HCT116 (cell line): ENCODE results near the gene MRPL49. TPM values are rescaled to one million over a fixed set of nuclear protein-coding genes. Genes with fewer than 3 reads are reported as not detected.

Experiments used
- ATAC-seq: fragments of 200-7000 bp; cut with Tn5 transposase; 2 replicates; pipeline ENCODE4 v1.9.1; 2020; ENCODE audit warnings: mild to moderate bottlenecking, moderate library complexity
- BruUV-seq: library from RNA; stranded (reverse); fragments of 400-500 nt; replicated peaks from 2 replicates; lab custom pipeline; 2021; lab: Mats Ljungman, UMichigan
- CTCF ChIA-PET: fragments of 300-600 bp; sonication (Branson Sonifier 250); formaldehyde crosslinking; loops from one replicate; lab custom pipeline; 2021; ENCODE audit warnings: antibody characterized with exemption; lab: Charles Lee
- POLR2A ChIA-PET: fragments of 300-600, 350-600 bp; sonication (Branson Sonifier 250); formaldehyde crosslinking; loops from one replicate; lab custom pipeline; 2021; ENCODE audit warnings: antibody characterized with exemption; lab: Charles Lee
- RAD21 ChIA-PET, 2 experiments: fragments of 300-600 bp; sonication (Branson Sonifier 250); formaldehyde crosslinking; loops; one replicate each; lab custom pipeline; 2023; ENCODE audit warnings: low total read pairs in 2 of 2; ENCODE audit not compliant: uncharacterized antibody in 2 of 2, unreplicated experiment in 2 of 2, low non-redundant PET in 1 of 2; lab: Charles Lee
- DNase-seq: peaks from one replicate; pipeline ENCODE4 v3.0.0-alpha.2; 2010; ENCODE audit warnings: low read depth, low spot score
- H2AFZ ChIP-seq: fragments of 200-600 bp; shearing (Covaris generic), sonication (generic); 2 replicates; pipeline ENCODE4 v1.6.1; 2017; ENCODE audit warnings: low read depth, mixed run types, mixed read lengths, antibody characterized with exemption, low read length; ENCODE audit not compliant: poor library complexity, severe bottlenecking
- H3K27ac ChIP-seq: 2 replicates; pipeline ENCODE4 v1.5.1; 2012; ENCODE audit warnings: low read depth, low read length
- H3K27me3 ChIP-seq: fragments of 200-600 bp; sonication (generic); 2 replicates; pipeline ENCODE4 v1.6.1; 2016; ENCODE audit warnings: mixed run types, low read length, mixed read lengths; ENCODE audit not compliant: insufficient read depth
- H3K36me3 ChIP-seq, 2 experiments: fragments of 200-500 bp in 1 of 2; fragments of 200-600 bp in 1 of 2; sonication (Bioruptor generic) in 1 of 2; sonication (generic) in 1 of 2; 2 replicates each; pipeline versions ENCODE4 v1.5.1 to v1.6.1; 2014 to 2016; ENCODE audit warnings: low read length in 2 of 2, inconsistent platforms in 1 of 2, mixed read lengths in 1 of 2, mixed run types in 1 of 2; ENCODE audit not compliant: insufficient read depth in 2 of 2, control insufficient read depth in 1 of 2
- H3K4me1 ChIP-seq, 2 experiments: fragments of 200-600 bp in 1 of 2; sonication (generic) in 1 of 2; 2 replicates each; pipeline versions ENCODE4 v1.5.1 to v1.6.1; 2012 to 2017; ENCODE audit warnings: low read length in 2 of 2, inconsistent platforms in 1 of 2, mild to moderate bottlenecking in 1 of 2, mixed read lengths in 1 of 2, mixed run types in 1 of 2, moderate library complexity in 1 of 2; ENCODE audit not compliant: insufficient read depth in 2 of 2, control insufficient read depth in 1 of 2
- H3K4me2 ChIP-seq: fragments of 200-600 bp; sonication (generic); 2 replicates; pipeline ENCODE4 v1.6.1; 2017; ENCODE audit warnings: mixed run types, low read length, mixed read lengths
- H3K4me3 ChIP-seq, 2 experiments: fragments of 200-600 bp in 1 of 2; sonication (generic) in 1 of 2; replicated peaks in 1 of 2; 2 replicates each; pipeline ENCODE4 v1.5.1; 2011 to 2016; ENCODE audit warnings: low read length in 2 of 2, control low read depth in 1 of 2, low read depth in 1 of 2, mild to moderate bottlenecking in 1 of 2, mixed read lengths in 1 of 2, mixed run types in 1 of 2
- H3K79me2 ChIP-seq: fragments of 200-600 bp; sonication (generic); 2 replicates; pipeline ENCODE4 v1.6.1; 2017; ENCODE audit warnings: mild to moderate bottlenecking, mixed run types, low read length, moderate library complexity, mixed read lengths; ENCODE audit not compliant: insufficient read depth
- H3K9ac ChIP-seq: fragments of 200-600 bp; sonication (generic); 2 replicates; pipeline ENCODE4 v1.6.1; 2016; ENCODE audit warnings: low read length, mixed read lengths
- H3K9me2 ChIP-seq: fragments of 200-600 bp; sonication (generic), shearing (Covaris generic); 2 replicates; pipeline ENCODE4 v1.6.1; 2017; ENCODE audit warnings: mixed run types, mild to moderate bottlenecking, moderate library complexity; ENCODE audit not compliant: insufficient read depth
- H3K9me3 ChIP-seq, 2 experiments: fragments of 200-500 bp in 1 of 2; fragments of 200-600 bp in 1 of 2; sonication (Bioruptor generic) in 1 of 2; sonication (generic) in 1 of 2; 2 replicates each; pipeline ENCODE4 v1.6.1; 2014 to 2017; ENCODE audit warnings: low read length in 2 of 2, mixed read lengths in 2 of 2, inconsistent platforms in 1 of 2, low read depth in 1 of 2, mild to moderate bottlenecking in 1 of 2, mixed run types in 1 of 2, moderate library complexity in 1 of 2; ENCODE audit not compliant: control insufficient read depth in 1 of 2, insufficient read depth in 1 of 2
- H4K20me1 ChIP-seq: fragments of 200-600 bp; sonication (generic), shearing (Covaris generic); 2 replicates; pipeline ENCODE4 v1.6.1; 2017; ENCODE audit warnings: mixed run types, mild to moderate bottlenecking, moderate library complexity; ENCODE audit not compliant: insufficient read depth
- CBX3 ChIP-seq: IDR thresholded peaks from 2 replicates; pipeline ENCODE4 v1.6.1; 2012; ENCODE audit warnings: low read depth
- CTCF ChIP-seq, 3 experiments: fragments of 200-600 bp in 1 of 3; sonication (generic) in 1 of 3; IDR thresholded peaks in 2 of 3; conservative IDR thresholded peaks in 1 of 3; 2 replicates each; pipeline ENCODE4 v1.5.1; 2012 to 2017; ENCODE audit warnings: low read depth in 2 of 3, low read length in 2 of 3, antibody characterized with exemption in 1 of 3, borderline replicate concordance in 1 of 3, control low read depth in 1 of 3, mild to moderate bottlenecking in 1 of 3, mixed read lengths in 1 of 3, mixed run types in 1 of 3, moderate library complexity in 1 of 3; ENCODE audit not compliant: insufficient read depth in 1 of 3
- POLR2AphosphoS5 ChIP-seq: IDR thresholded peaks from 2 replicates; pipeline ENCODE4 v1.6.1; 2011; ENCODE audit warnings: mild to moderate bottlenecking, low read depth, low read length, moderate library complexity
- RAD21 ChIP-seq: IDR thresholded peaks from 2 replicates; pipeline ENCODE4 v1.6.1; 2012; ENCODE audit warnings: low read depth, mild to moderate bottlenecking
- YY1 ChIP-seq: IDR thresholded peaks from 2 replicates; pipeline ENCODE4 v1.6.1; 2011; ENCODE audit warnings: low read length, low read depth, moderate library complexity, mild to moderate bottlenecking; ENCODE audit not compliant: insufficient replicate concordance; ENCODE audit errors: extremely low read depth
- ZBTB33 ChIP-seq: IDR thresholded peaks from 2 replicates; pipeline ENCODE4 v1.6.1; 2011; ENCODE audit warnings: mild to moderate bottlenecking, low read length, moderate library complexity; ENCODE audit not compliant: insufficient replicate concordance; ENCODE audit errors: extremely low read depth
- intact Hi-C: fragments of 100-400 bp; cut with micrococcal nuclease; formaldehyde crosslinking; loops from 2 replicates; pipeline ENCODE4 v1.10.0; 2022
- total RNA-seq: library from RNA; stranded (reverse); gene quantifications from one replicate; pipeline ENCODE4 v1.2.1, GENCODE V29; 2021; ENCODE audit not compliant: unreplicated experiment

MRPL49 gene
- total RNA-seq, 1 experiment from 2014 or later = 77.5 TPM

- no peak for TF ChIP-seq CBX3
Observed at GRCh38 chr11:65109231-65110198, 12.6 kb upstream of the MRPL49 start (continued).

- no peaks in the 10 kb centered on the region for H3K27me3 ChIP-seq
- POLR2A ChIA-PET = interaction anchor here (1.9 to 3.7 kb wide), 2 partner anchors 12 to 13 kb away, joined by 20 to 21 read pairs; partner anchors contain the start of genes FAU, MRPL49 and VPS51
- no peak overlapping the region for H2AFZ ChIP-seq
- H3K4me2 ChIP-seq = peak overlapping the region; percentile 92
- no peaks in the 10 kb centered on the region for H3K9me2 ChIP-seq
- 0 out of 2 replicates have a peak, but pooled peaks cover under 1% of the 10 kb centered on the region for H3K79me2 ChIP-seq
- no peaks in the 10 kb centered on the region for H3K9me3 ChIP-seq
- no peak overlapping the region for H3K4me3 ChIP-seq
- peaks cover 15 to 35% of the 10 kb centered on the region in 2 experiments for H3K4me1 ChIP-seq
- BruUV-seq = no TSS peak
- no peaks in the 10 kb centered on the region for H4K20me1 ChIP-seq
- TF ChIP-seq YY1 (peak; percentile 25), ZBTB33 (no peak), POLR2AphosphoS5 (no peak; the same call in 1 of the 2 replicates), RAD21 (no peak), CTCF (IDR thresholded peaks at IDR 0.05 in 2 of 3, conservative IDR thresholded peaks at IDR 0.05 in 1 of 3; ENCODE audit: borderline replicate concordance in 1 of 3, insufficient read depth in 1 of 3, low read depth in 2 of 3, low read length in 2 of 3) (peak in 2 of 3 experiments; percentile 94 to 97; a peak in 4 of 6 replicates)
- intact Hi-C loops = loop anchor here (1.0 to 10.0 kb wide), 4 partner anchors 72 to 264 kb away; partner anchors contain the start of genes ATG2A and CAPN1
- RAD21 ChIA-PET = no interaction called here
- H3K9ac ChIP-seq = peak overlapping the region; percentile 35; the same call in 1 of the 2 replicates
- H3K36me3 ChIP-seq = 0 out of 4 replicates have a peak, but pooled peaks cover 0 to 4% of the 10 kb centered on the region in 2 experiments
- DNase-seq (no peak), ATAC-seq (peak; percentile 44)
- CTCF ChIA-PET = interaction anchor here (0.8 to 3.2 kb wide), 15 partner anchors 12 to 266 kb away, joined by 3 to 20 read pairs (median 4); partner anchors contain the start of genes CAPN1, CDC42BPG, FAU and MRPL49
- H3K27ac ChIP-seq = peak overlapping the region; percentile 82
Observed at GRCh38 chr11:65110354-65110861, 11.7 kb upstream of the MRPL49 start.
